ENCODE measurements around the gene GSTM4. TPM values are rescaled to one million over a fixed set of nuclear protein-coding genes. Genes with fewer than 3 reads are reported as not detected.

GSTM4 gene
- total RNA-seq, 1 donor from 2014 or later = 36.8 TPM

- no peaks in the 10 kb centered on the region for H3K9me3 ChIP-seq (replicated peaks)
- H3K4me1 ChIP-seq = peaks cover 45% of the 10 kb centered on the region
- H3K4me3 ChIP-seq = no peak overlapping the region
- intact Hi-C loops (cut with micrococcal nuclease) = no loop called here
- H3K27ac ChIP-seq (replicated peaks) = no peak overlapping the region
- H3K27me3 ChIP-seq (ENCODE audit: low read depth) = no peaks in the 10 kb centered on the region
- H3K36me3 ChIP-seq = peaks cover 38% of the 10 kb centered on the region
- TF ChIP-seq, protein P1, sequence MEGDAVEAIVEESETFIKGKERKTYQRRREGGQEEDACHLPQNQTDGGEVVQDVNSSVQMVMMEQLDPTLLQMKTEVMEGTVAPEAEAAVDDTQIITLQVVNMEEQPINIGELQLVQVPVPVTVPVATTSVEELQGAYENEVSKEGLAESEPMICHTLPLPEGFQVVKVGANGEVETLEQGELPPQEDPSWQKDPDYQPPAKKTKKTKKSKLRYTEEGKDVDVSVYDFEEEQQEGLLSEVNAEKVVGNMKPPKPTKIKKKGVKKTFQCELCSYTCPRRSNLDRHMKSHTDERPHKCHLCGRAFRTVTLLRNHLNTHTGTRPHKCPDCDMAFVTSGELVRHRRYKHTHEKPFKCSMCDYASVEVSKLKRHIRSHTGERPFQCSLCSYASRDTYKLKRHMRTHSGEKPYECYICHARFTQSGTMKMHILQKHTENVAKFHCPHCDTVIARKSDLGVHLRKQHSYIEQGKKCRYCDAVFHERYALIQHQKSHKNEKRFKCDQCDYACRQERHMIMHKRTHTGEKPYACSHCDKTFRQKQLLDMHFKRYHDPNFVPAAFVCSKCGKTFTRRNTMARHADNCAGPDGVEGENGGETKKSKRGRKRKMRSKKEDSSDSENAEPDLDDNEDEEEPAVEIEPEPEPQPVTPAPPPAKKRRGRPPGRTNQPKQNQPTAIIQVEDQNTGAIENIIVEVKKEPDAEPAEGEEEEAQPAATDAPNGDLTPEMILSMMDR (IDR thresholded peaks at IDR 0.05; ENCODE audit: borderline replicate concordance) = no peak
- no peak for DNase-seq
Measured at GRCh38 chr1:109625601-109626560, 30.0 kb upstream of the GSTM4 start.

DNA sequence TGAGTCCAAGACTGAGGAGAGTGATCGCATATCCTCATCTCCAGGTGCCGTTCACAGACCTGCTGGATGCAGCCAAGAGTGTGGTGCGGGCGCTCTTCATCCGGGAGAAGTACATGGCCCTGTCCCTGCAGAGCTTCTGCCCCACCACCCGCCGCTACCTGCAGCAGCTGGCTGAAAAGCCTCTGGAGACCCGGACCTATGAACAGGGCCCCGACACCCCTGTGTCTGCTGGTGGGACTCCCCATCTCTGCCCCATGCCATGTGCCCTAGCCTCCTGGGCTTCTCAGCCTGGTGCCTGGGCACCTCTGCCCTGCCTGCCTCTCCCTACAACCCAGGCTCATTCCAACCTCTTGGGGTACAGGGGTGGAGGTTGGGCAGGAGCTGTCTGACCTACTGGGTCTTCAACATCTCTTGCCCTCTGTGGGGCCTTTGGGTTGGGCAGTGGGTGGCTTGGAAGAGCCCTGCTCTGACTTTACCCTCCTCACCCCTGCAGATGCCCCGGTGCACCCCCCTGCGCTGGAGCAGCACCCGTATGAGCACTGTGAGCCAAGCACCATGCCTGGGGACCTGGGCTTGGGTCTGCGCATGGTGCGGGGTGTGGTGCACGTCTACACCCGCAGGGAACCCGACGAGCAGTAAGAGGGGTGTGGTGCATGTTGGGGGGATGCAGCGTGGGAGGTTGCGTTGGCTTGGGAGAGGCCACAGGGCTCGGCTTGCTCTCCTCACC lies 29.1 kb upstream of the GSTM4 start:
- no peak for DNase-seq
- Histone ChIP-seq H3K4me3 (no peak overlapping the region), H3K9me3 (replicated peaks) (no peaks in the 10 kb centered on the region), H3K27me3 (ENCODE audit: low read depth) (no peaks in the 10 kb centered on the region), H3K27ac (replicated peaks) (no peak overlapping the region), H3K36me3 (peaks cover 48% of the 10 kb centered on the region), H3K4me1 (peaks cover 38% of the 10 kb centered on the region)
- TF ChIP-seq, protein P1 (IDR thresholded peaks at IDR 0.05; ENCODE audit: borderline replicate concordance) = no peak
- intact Hi-C loops (cut with micrococcal nuclease) = no loop called here

- intact Hi-C loops (cut with micrococcal nuclease) = no loop called here
- Histone ChIP-seq H3K27ac (replicated peaks) (no peak overlapping the region), H3K36me3 (peaks cover 48% of the 10 kb centered on the region), H3K9me3 (replicated peaks) (no peaks in the 10 kb centered on the region), H3K27me3 (ENCODE audit: low read depth) (no peaks in the 10 kb centered on the region), H3K4me3 (no peak overlapping the region), H3K4me1 (peaks cover 40% of the 10 kb centered on the region)
- DNase-seq = no peak
- TF ChIP-seq, protein P1 (IDR thresholded peaks at IDR 0.05; ENCODE audit: borderline replicate concordance) = no peak
Measured at GRCh38 chr1:109627692-109628399, 28.1 kb upstream of the GSTM4 start.

- H3K36me3 ChIP-seq = peaks cover 48% of the 10 kb centered on the region
- intact Hi-C loops (cut with micrococcal nuclease) = no loop called here
- H3K27me3 ChIP-seq (ENCODE audit: low read depth) = no peaks in the 10 kb centered on the region
- no peaks in the 10 kb centered on the region for H3K9me3 ChIP-seq (replicated peaks)
- no peak overlapping the region for H3K27ac ChIP-seq (replicated peaks)
- TF ChIP-seq, protein P1 (IDR thresholded peaks at IDR 0.05; ENCODE audit: borderline replicate concordance) = no peak
- H3K4me3 ChIP-seq = no peak overlapping the region
- no peak for DNase-seq
- H3K4me1 ChIP-seq = peaks cover 34% of the 10 kb centered on the region
Measured at GRCh38 chr1:109628540-109629321, 27.2 kb upstream of the GSTM4 start.
